ENCODE data around the gene IGF1R. TPM values are rescaled to one million over a fixed set of nuclear protein-coding genes. Genes with fewer than 3 reads are reported as not detected.

IGF1R gene
- total RNA-seq, 4 donors from 2014 or later = 49.4 to 239 (median 109) TPM

- H3K4me1 ChIP-seq = peaks cover 0 to 10% (median 7%) of the 10 kb centered on the region in 4 donors
- in situ Hi-C loops (cut with MboI; ENCODE audit: low pct_ligation_motif_present in 1 of 4, low pct_unique_long_range_greater_than_20kb in 1 of 4, low sequenced_read_pairs in 3 of 4) (loop anchor here in 2 of 4 donors (25.0 kb wide), 1 partner anchor 377 kb away; no protein-coding TSS in a partner anchor), intact Hi-C loops (cut with DNase I; ENCODE audit: low total_unique reads) (no loop called here)
Measured at GRCh38 chr15:98888820-98889479, 240.6 kb downstream of the IGF1R start.

DNA sequence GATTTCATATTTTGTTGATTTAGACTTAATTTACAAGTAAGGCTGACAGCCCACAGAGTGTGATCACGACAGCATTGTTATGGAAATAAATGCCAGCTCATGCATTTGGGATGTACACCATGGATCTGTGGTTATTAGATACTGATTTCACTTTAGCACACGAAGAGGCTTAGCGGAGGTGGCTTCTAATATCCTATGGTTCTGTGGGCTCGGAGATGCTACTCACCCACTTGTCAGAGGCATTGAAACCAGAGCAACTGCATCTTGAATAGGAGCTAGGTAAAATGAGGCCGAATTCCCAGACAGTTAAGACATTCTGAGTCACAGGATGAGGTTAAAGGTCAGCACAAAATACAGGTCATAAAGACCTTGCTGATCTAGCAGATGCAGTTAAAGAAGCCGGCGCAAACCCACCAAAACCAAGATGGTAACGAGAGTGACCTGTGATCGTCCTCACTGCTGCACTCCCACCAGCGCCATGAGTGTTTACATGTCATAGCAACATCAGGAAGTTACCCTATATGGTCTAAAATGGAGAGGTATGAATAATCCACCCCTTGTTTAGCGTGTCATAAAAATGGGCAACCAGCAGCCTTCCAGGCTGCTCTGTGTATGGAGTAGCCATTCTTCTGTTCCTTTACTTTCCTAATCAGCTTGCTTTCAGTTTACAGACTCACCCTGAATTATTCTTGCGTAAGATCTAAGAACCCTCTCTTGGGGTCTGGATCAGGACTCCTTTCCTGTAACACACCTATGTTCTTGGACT is 241.8 kb downstream of the IGF1R start:
- H3K27me3 ChIP-seq = no peaks in the 10 kb centered on the region

More at GRCh38 chr15:98888820-98889479, 240.6 kb downstream of the IGF1R start:
- no peak overlapping the region for H3K4me3 ChIP-seq
- H3K9me3 ChIP-seq = no peaks in the 10 kb centered on the region
- H3K27ac ChIP-seq = no peak overlapping the region
- H3K36me3 ChIP-seq = no peaks in the 10 kb centered on the region
- DNase-seq = no peak
- TF ChIP-seq CTCF (IDR thresholded peaks at IDR 0.05) = no peak
- TF ChIP-seq EP300 (IDR thresholded peaks at IDR 0.05; ENCODE audit: low read depth) = no peak
- no peak for TF ChIP-seq POLR2A (IDR thresholded peaks at IDR 0.05)
- TF ChIP-seq POLR2AphosphoS5 (IDR thresholded peaks at IDR 0.05) = no peak
- WGBS, 2 donors (ENCODE audit: low coverage in 1 of 2) = 78 to 81% methylated on average over 5 to 8 of the region's 8 CpGs
- no peaks in the 10 kb centered on the region for H3K27me3 ChIP-seq

GRCh38 chr15:98891301-98891700 is 243.0 kb downstream of the IGF1R start:
- TF ChIP-seq CTCF (IDR thresholded peaks at IDR 0.05) = no peak
- no peak for TF ChIP-seq POLR2AphosphoS5 (IDR thresholded peaks at IDR 0.05)
- no peak for TF ChIP-seq EP300 (IDR thresholded peaks at IDR 0.05; ENCODE audit: low read depth)
- TF ChIP-seq POLR2A (IDR thresholded peaks at IDR 0.05) = no peak
- intact Hi-C loops (cut with DNase I; ENCODE audit: low total_unique reads) (no loop called here), in situ Hi-C loops (cut with MboI; ENCODE audit: low pct_ligation_motif_present in 1 of 4, low pct_unique_long_range_greater_than_20kb in 1 of 4, low sequenced_read_pairs in 3 of 4) (loop anchor here in 2 of 4 donors (25.0 kb wide), 1 partner anchor 379 kb away; no protein-coding TSS in a partner anchor)
- 93% methylated on average over 31 of the region's 31 CpGs; no CpG with 5 or more reads in 1 of the 2 donors for WGBS, 2 donors (ENCODE audit: low coverage in 1 of 2)
- no peaks in the 10 kb centered on the region for H3K27me3 ChIP-seq
- peaks cover 0 to 11% (median 8%) of the 10 kb centered on the region in 4 donors for H3K4me1 ChIP-seq
- H3K27ac ChIP-seq = no peak overlapping the region
- no peak overlapping the region for H3K4me3 ChIP-seq
- H3K9me3 ChIP-seq = no peaks in the 10 kb centered on the region
- no peaks in the 10 kb centered on the region for H3K36me3 ChIP-seq
- DNase-seq = no peak

More for the DNA sequence above, 241.8 kb downstream of the IGF1R start:
- DNase-seq = no peak
- no peaks in the 10 kb centered on the region for H3K9me3 ChIP-seq
- in situ Hi-C loops (cut with MboI; ENCODE audit: low pct_ligation_motif_present in 1 of 4, low pct_unique_long_range_greater_than_20kb in 1 of 4, low sequenced_read_pairs in 3 of 4) (loop anchor here in 2 of 4 donors (25.0 kb wide), 1 partner anchor 378 kb away; no protein-coding TSS in a partner anchor), intact Hi-C loops (cut with DNase I; ENCODE audit: low total_unique reads) (no loop called here)
- H3K4me1 ChIP-seq = peaks cover 0 to 10% (median 7%) of the 10 kb centered on the region in 4 donors
- no peak for TF ChIP-seq POLR2AphosphoS5 (IDR thresholded peaks at IDR 0.05)
- H3K27ac ChIP-seq = peak overlapping the region in 1 of 4 donors; percentile 32
- H3K4me3 ChIP-seq = no peak overlapping the region
- 82 to 87% methylated on average over 6 to 12 of the region's 12 CpGs for WGBS, 2 donors (ENCODE audit: low coverage in 1 of 2)
- no peaks in the 10 kb centered on the region for H3K36me3 ChIP-seq

- 77 to 100% methylated on average over 1 to 6 of the region's 6 CpGs for WGBS, 2 donors (ENCODE audit: low coverage in 1 of 2)
- no peaks in the 10 kb centered on the region for H3K9me3 ChIP-seq
- H3K27me3 ChIP-seq = no peaks in the 10 kb centered on the region
- H3K27ac ChIP-seq = peak overlapping the region in 1 of 4 donors; percentile 2
- in situ Hi-C loops (cut with MboI; ENCODE audit: low pct_ligation_motif_present in 1 of 4, low pct_unique_long_range_greater_than_20kb in 1 of 4, low sequenced_read_pairs in 3 of 4) = loop anchor here in 2 of 4 donors (25.0 kb wide), 1 partner anchor 381 kb away; no protein-coding TSS in a partner anchor
- H3K4me1 ChIP-seq = peaks cover 0 to 19% (median 8%) of the 10 kb centered on the region in 4 donors
- no peak for DNase-seq
- no peaks in the 10 kb centered on the region for H3K36me3 ChIP-seq
- no peak overlapping the region for H3K4me3 ChIP-seq
- TF ChIP-seq CTCF (IDR thresholded peaks at IDR 0.05) (no peak), EP300 (IDR thresholded peaks at IDR 0.05; ENCODE audit: low read depth) (no peak), POLR2A (IDR thresholded peaks at IDR 0.05) (no peak), POLR2AphosphoS5 (IDR thresholded peaks at IDR 0.05) (no peak)
- intact Hi-C loops (cut with DNase I; ENCODE audit: low total_unique reads) = no loop called here
Measured at GRCh38 chr15:98893401-98893800, 245.1 kb downstream of the IGF1R start.

Measured in transverse colon (tissue), 4 donors.